H7 (cell line): ENCODE measurements around the gene AKR1C2. TPM values are rescaled to one million over a fixed set of nuclear protein-coding genes. Genes with fewer than 3 reads are reported as not detected.
"Not testable (repeated sequence)": the region's sequence is repeated elsewhere in the genome, so short reads cannot be mapped to it uniquely, and the experiment has no call there.

Experiments
- DNase-seq: peaks from one replicate; pipeline ENCODE4 v3.0.0; 2012
- H3K27me3 ChIP-seq: 2 replicates; pipeline ENCODE4 v1.6.0; 2011; ENCODE audit warnings: mild to moderate bottlenecking, low read length; ENCODE audit not compliant: control insufficient read depth, insufficient read depth
- H3K36me3 ChIP-seq: replicated peaks from 2 replicates; pipeline ENCODE4 v1.5.1; 2011; ENCODE audit warnings: low read length; ENCODE audit not compliant: control insufficient read depth, insufficient read depth
- H3K4me3 ChIP-seq: 2 replicates; pipeline ENCODE4 v1.5.1; 2011; ENCODE audit warnings: low read depth, mild to moderate bottlenecking, control low read depth, low read length, moderate library complexity; ENCODE audit not compliant: insufficient read depth
- total RNA-seq: library from RNA; depleted of rRNA; stranded (reverse); fragments of >200 nt; shearing (Covaris generic); gene quantifications from 2 replicates; pipeline ENCODE4 v1.2.3, GENCODE V29; 2014

The AKR1C2 gene
- total RNA-seq, 1 experiment from 2014 or later = not detected

- not testable (repeated sequence) for H3K36me3 ChIP-seq, H3K27me3 ChIP-seq, DNase-seq, H3K4me3 ChIP-seq
These were observed 37.9 kb downstream of the AKR1C2 start for GRCh38 chr10:4965763-4966162.

GRCh38 chr10:4963815-4964154, 39.9 kb downstream of the AKR1C2 start:
- H3K36me3 ChIP-seq, H3K4me3 ChIP-seq, DNase-seq: not testable (repeated sequence)

GRCh38 chr10:4962876-4963814, 40.5 kb downstream of the AKR1C2 start, which contains the start of gene AKR1C1:
Gene AKR1C1 (plus strand): TSS chr10:4963415. CDS start chr10:4963445, 30 bp downstream.
- DNase-seq, H3K36me3 ChIP-seq, H3K27me3 ChIP-seq, H3K4me3 ChIP-seq: not testable (repeated sequence)

More at GRCh38 chr10:4963815-4964154, 39.9 kb downstream of the AKR1C2 start:
- not testable (repeated sequence) for H3K27me3 ChIP-seq

- H3K36me3 ChIP-seq, H3K4me3 ChIP-seq, H3K27me3 ChIP-seq, DNase-seq: not testable (repeated sequence)
These were observed 41.3 kb downstream of the AKR1C2 start for GRCh38 chr10:4962308-4962707.

- not testable (repeated sequence) for H3K4me3 ChIP-seq, H3K36me3 ChIP-seq, H3K27me3 ChIP-seq, DNase-seq
These were observed 42.1 kb downstream of the AKR1C2 start for GRCh38 chr10:4961558-4961957.

GRCh38 chr10:4956955-4957645, 46.6 kb downstream of the AKR1C2 start:
- not testable (repeated sequence) for H3K4me3 ChIP-seq, H3K36me3 ChIP-seq, H3K27me3 ChIP-seq, DNase-seq

- H3K4me3 ChIP-seq, DNase-seq, H3K36me3 ChIP-seq, H3K27me3 ChIP-seq: not testable (repeated sequence)
These were observed 47.6 kb downstream of the AKR1C2 start for GRCh38 chr10:4956088-4956487.

GRCh38 chr10:4953405-4953804, 50.3 kb downstream of the AKR1C2 start:
- Histone ChIP-seq H3K27me3 (no peaks in the 10 kb centered on the region), H3K36me3 (no peaks in the 10 kb centered on the region)
- DNase-seq = no peak

GRCh38 chr10:4951512-4952162, 52.0 kb downstream of the AKR1C2 start:
- not testable (repeated sequence) for H3K4me3 ChIP-seq, H3K36me3 ChIP-seq, H3K27me3 ChIP-seq, DNase-seq

More at GRCh38 chr10:4953405-4953804, 50.3 kb downstream of the AKR1C2 start:
- H3K4me3 ChIP-seq = no peak overlapping the region

GRCh38 chr10:4947635-4948596, 55.7 kb downstream of the AKR1C2 start:
- no peaks in the 10 kb centered on the region for H3K36me3 ChIP-seq
- no peaks in the 10 kb centered on the region for H3K27me3 ChIP-seq
- H3K4me3 ChIP-seq = no peak overlapping the region
- no peak for DNase-seq

GRCh38 chr10:4947039-4947634, 56.5 kb downstream of the AKR1C2 start:
- no peak overlapping the region for H3K4me3 ChIP-seq
- no peaks in the 10 kb centered on the region for H3K27me3 ChIP-seq
- no peaks in the 10 kb centered on the region for H3K36me3 ChIP-seq
- DNase-seq = no peak

GRCh38 chr10:4945766-4946717, 57.6 kb downstream of the AKR1C2 start:
- Histone ChIP-seq H3K4me3 (no peak overlapping the region), H3K27me3 (no peaks in the 10 kb centered on the region), H3K36me3 (no peaks in the 10 kb centered on the region)
- no peak for DNase-seq

- H3K36me3 ChIP-seq = no peaks in the 10 kb centered on the region
- no peak overlapping the region for H3K4me3 ChIP-seq
- no peak for DNase-seq
- H3K27me3 ChIP-seq = no peaks in the 10 kb centered on the region
These were observed 58.8 kb downstream of the AKR1C2 start for GRCh38 chr10:4944841-4945240.
